ENCODE data around the gene NRP1. TPM values are rescaled to one million over a fixed set of nuclear protein-coding genes. Genes with fewer than 3 reads are reported as not detected.
A peak's percentile ranks its signal among the peaks of the same experiment; 100 is the strongest.
"Not testable (repeated sequence)": the region's sequence is repeated elsewhere in the genome, so short reads cannot be mapped to it uniquely, and the experiment has no call there.

NRP1 gene
- total RNA-seq, 2 experiments from 2014 or later, result 0.19 to 0.44 TPM

DNA sequence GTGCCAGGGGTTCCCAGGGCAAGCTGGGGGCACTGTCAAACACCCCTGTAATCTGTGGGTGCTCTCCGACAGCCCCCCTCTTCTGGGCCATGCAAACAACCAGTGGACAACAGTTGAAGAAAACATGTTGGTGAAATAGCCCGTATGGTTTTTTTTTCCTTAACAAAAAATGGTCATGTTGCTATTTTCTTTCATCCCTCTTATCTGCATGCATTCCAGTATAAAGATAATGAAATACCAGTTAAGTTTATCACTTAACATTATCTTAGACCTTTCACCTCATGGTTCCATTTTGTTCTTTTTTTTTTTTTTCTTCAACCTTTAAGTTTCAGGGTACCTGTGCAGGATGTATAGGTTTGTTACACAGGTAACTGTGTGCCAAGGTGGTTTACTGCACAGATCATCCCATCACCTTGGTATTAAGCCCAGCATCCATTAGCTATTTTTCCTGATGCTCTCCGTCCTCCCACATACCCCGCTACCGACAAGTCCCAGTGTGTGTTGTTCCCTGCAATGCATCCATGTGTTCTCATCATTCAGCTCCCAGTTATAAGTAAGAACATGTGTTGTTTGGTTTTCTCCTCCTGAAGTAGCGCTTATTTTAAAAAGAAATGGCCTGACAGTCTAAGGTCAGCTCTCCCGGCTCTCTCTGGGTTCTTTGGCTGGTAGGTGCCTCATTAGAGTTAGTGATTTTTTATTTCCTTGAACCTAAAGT lies 110.1 kb downstream of the NRP1 start:
- no peak for DNase-seq
- Mint-ChIP-seq H3K36me3 (no peaks in the 10 kb centered on the region), H3K27me3 (peaks cover 5% of the 10 kb centered on the region), H3K27ac (no peak overlapping the region), H3K9me3 (no peaks in the 10 kb centered on the region), H3K4me3 (no peak overlapping the region), H3K4me1 (peaks cover 6% of the 10 kb centered on the region)

DNA sequence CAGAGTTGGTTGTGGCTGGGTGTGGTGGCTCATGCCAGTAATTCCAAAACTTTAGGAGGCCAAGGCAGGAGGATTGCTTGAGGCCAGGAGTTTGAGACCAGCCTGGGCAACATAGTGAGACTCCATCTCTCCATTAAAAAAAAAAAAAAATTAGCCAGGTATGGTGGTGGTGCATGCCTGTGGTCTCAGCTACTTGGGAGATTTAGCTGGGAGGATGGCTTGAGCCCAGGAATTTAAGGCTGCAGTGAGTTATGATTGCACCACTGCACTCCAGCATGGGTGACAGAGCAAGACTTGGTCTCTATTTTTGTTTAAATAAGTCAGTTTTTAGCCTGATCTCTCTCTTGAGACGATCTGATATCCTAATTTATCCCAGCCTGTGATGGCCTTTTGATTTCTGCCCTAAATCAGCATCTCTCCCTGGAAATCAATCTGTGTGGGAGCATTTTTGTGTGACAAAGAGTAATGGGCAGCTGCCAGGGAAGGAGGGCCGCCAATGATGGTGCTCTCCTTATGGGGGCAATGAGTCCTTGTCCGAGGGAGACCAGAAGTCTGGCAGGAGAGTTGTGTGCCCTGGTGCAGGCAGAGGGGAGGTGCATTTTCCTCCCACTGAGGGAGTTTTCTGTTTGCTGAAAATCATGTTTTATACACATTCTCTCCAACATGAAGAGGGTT lies 111.0 kb downstream of the NRP1 start:
- peaks cover 6% of the 10 kb centered on the region for H3K4me1 Mint-ChIP-seq
- H3K9me3 Mint-ChIP-seq, result no peaks in the 10 kb centered on the region
- H3K27ac Mint-ChIP-seq, result no peak overlapping the region

DNA sequence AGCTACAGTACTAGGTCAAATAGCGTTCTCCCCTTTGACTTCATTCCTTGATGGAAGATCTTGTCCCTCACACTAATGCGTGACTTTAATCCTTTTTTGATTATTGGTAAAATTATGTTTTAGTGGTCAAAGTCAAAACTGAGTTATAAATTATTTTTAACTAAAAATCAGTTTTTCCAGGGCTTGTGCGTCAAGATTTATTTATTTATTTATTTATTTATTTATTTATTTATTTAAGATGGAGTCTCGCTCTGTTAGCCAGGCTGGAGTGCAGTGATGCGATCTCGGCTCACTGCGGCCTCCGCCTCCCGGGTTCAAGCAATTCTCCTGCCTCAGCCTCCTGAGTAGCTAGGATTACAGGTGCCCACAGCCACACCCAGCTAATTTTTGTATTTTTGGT lies 112.2 kb downstream of the NRP1 start:
- H3K4me3 Mint-ChIP-seq, DNase-seq, H3K4me1 Mint-ChIP-seq, H3K36me3 Mint-ChIP-seq, H3K9me3 Mint-ChIP-seq, H3K27me3 Mint-ChIP-seq, H3K27ac Mint-ChIP-seq: not testable (repeated sequence)

More for the DNA sequence above, 111.0 kb downstream of the NRP1 start:
- no peaks in the 10 kb centered on the region for H3K27me3 Mint-ChIP-seq
- H3K4me3 Mint-ChIP-seq, result no peak overlapping the region
- H3K36me3 Mint-ChIP-seq, result no peaks in the 10 kb centered on the region
- no peak for DNase-seq

GRCh38 chr10:33217854-33218253 lies 116.6 kb downstream of the NRP1 start:
- Mint-ChIP-seq H3K4me1 (peaks cover 6% of the 10 kb centered on the region), H3K4me3 (no peak overlapping the region), H3K36me3 (peaks cover 2% of the 10 kb centered on the region), H3K9me3 (no peaks in the 10 kb centered on the region), H3K27ac (no peak overlapping the region), H3K27me3 (no peaks in the 10 kb centered on the region)
- DNase-seq, result no peak

DNA sequence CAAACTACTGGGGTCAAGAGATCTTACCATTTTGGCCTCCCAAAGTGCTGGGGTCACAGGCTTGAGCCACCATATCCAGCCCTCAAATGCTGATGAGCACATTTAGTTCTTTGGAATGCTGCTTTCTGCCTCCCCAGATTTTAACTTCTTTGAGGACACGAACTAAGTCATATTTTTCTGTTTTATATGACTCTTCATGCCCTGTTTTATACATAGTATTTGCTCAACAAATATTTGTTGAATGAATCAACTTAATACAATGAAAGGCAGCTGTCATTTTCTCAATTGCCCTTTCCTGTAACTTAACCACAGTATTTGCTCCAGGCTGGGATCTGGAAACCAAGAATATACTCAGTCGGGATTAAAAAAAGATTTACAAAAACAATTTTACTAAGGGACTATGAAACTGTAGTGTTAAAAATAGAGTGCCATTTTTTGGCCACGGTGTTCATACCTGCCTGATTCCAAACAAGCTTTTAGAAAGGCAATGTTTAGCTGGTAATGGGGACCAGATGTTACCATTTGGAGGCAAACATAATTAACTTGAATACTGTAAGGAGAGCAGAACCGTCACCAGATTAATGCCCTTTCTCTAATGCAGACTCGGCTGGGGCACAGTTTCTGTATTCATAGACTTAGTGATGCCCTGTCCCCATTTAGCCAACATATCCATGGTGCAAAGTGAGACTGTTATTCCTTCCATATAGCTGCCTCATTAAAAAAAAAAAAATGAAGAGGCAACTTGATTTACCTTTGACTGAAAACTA lies 117.6 kb downstream of the NRP1 start:
- no peak overlapping the region for H3K4me3 Mint-ChIP-seq
- H3K4me1 Mint-ChIP-seq, result peaks cover 9% of the 10 kb centered on the region
- no peak for DNase-seq
- H3K27me3 Mint-ChIP-seq, result no peaks in the 10 kb centered on the region
- no peaks in the 10 kb centered on the region for H3K9me3 Mint-ChIP-seq
- peaks cover 2% of the 10 kb centered on the region for H3K36me3 Mint-ChIP-seq
- no peak overlapping the region for H3K27ac Mint-ChIP-seq

DNA sequence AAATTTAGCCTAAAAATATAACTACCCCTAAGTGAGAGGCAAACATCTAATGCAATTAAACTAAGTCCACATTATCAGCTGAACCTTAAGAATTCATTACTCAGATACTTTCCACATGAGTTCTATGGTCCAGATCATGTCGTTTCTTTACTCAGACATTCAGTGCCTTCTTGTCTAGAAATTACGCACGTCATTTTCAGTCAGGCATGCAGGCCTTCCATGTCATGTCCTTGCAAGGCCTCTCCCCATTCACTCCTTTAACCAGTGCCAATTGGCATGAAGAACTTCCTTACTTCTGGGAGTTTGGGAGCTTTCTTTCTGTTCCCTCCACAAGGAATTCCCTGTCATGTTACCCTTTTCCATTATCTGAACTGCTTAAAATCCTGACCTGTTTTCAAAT lies 118.8 kb downstream of the NRP1 start:
- peaks cover 2% of the 10 kb centered on the region for H3K36me3 Mint-ChIP-seq
- no peaks in the 10 kb centered on the region for H3K9me3 Mint-ChIP-seq
- no peak overlapping the region for H3K4me3 Mint-ChIP-seq
- DNase-seq, result no peak
- peaks cover 16% of the 10 kb centered on the region for H3K4me1 Mint-ChIP-seq
- no peaks in the 10 kb centered on the region for H3K27me3 Mint-ChIP-seq
- H3K27ac Mint-ChIP-seq, result no peak overlapping the region

- peaks cover 2% of the 10 kb centered on the region for H3K36me3 Mint-ChIP-seq
- no peaks in the 10 kb centered on the region for H3K9me3 Mint-ChIP-seq
- no peak overlapping the region for H3K27ac Mint-ChIP-seq
- peaks cover 16% of the 10 kb centered on the region for H3K4me1 Mint-ChIP-seq
- no peaks in the 10 kb centered on the region for H3K27me3 Mint-ChIP-seq
- DNase-seq, result no peak
- no peak overlapping the region for H3K4me3 Mint-ChIP-seq
Measured at GRCh38 chr10:33215154-33215553, 119.3 kb downstream of the NRP1 start.

GRCh38 chr10:33214174-33214573 lies 120.3 kb downstream of the NRP1 start:
- H3K27me3 Mint-ChIP-seq, result no peaks in the 10 kb centered on the region
- no peaks in the 10 kb centered on the region for H3K9me3 Mint-ChIP-seq
- no peak overlapping the region for H3K4me3 Mint-ChIP-seq
- peaks cover 16% of the 10 kb centered on the region for H3K4me1 Mint-ChIP-seq
- H3K36me3 Mint-ChIP-seq, result peaks cover 2% of the 10 kb centered on the region
- no peak for DNase-seq
- H3K27ac Mint-ChIP-seq, result peak overlapping the region; percentile 14

GRCh38 chr10:33212061-33212748 lies 122.3 kb downstream of the NRP1 start:
- no peaks in the 10 kb centered on the region for H3K9me3 Mint-ChIP-seq
- no peak overlapping the region for H3K4me3 Mint-ChIP-seq
- H3K27me3 Mint-ChIP-seq, result no peaks in the 10 kb centered on the region
- no peak for DNase-seq
- H3K4me1 Mint-ChIP-seq, result peaks cover 16% of the 10 kb centered on the region
- H3K36me3 Mint-ChIP-seq, result peaks cover 2% of the 10 kb centered on the region
- H3K27ac Mint-ChIP-seq, result no peak overlapping the region

DNA sequence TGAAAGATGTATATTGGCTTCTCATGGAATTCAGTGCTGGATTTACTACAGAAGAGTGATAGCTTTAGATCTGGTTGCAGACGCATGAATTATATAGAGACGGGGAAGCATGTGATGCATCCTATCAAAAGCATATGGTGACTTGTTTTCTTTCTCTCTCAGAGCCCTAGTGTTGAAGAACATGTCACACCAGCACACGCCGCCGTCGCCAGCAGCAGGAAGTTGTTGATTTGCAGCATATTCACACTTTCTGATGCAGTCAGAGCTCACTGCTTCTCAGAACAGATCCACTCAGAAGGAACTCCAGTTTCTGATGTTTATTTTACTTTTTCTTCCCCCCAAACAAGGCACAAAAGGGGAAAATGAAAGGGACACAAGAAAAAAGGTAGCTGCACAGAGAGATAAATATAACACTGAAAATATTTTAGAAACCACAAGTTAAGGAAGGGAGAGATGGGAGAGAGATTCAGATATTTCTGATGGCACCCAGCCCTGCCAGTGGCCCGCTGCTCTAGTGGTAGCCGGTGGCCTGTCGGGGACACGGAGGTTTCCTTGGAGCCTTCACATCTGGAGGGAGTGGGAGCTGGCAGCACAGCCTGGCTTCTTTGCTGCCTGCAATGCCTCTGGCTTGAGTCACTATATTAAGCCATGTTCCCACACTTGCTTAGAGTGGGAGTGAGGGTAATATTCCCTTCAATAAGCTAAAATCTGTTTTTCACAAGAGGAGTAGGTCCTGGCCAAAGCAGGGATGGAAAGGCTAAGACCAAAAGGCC lies 123.2 kb downstream of the NRP1 start:
- peaks cover 2% of the 10 kb centered on the region for H3K36me3 Mint-ChIP-seq
- DNase-seq, result no peak
- H3K4me3 Mint-ChIP-seq, result no peak overlapping the region
- H3K4me1 Mint-ChIP-seq, result peaks cover 16% of the 10 kb centered on the region
- H3K27ac Mint-ChIP-seq, result no peak overlapping the region
- no peaks in the 10 kb centered on the region for H3K27me3 Mint-ChIP-seq
- no peaks in the 10 kb centered on the region for H3K9me3 Mint-ChIP-seq

- Mint-ChIP-seq H3K4me3 (no peak overlapping the region), H3K9me3 (no peaks in the 10 kb centered on the region), H3K27me3 (no peaks in the 10 kb centered on the region), H3K36me3 (peaks cover 2% of the 10 kb centered on the region), H3K27ac (no peak overlapping the region), H3K4me1 (peaks cover 16% of the 10 kb centered on the region)
- DNase-seq, result no peak
Measured at GRCh38 chr10:33209802-33210201, 124.7 kb downstream of the NRP1 start.

DNA sequence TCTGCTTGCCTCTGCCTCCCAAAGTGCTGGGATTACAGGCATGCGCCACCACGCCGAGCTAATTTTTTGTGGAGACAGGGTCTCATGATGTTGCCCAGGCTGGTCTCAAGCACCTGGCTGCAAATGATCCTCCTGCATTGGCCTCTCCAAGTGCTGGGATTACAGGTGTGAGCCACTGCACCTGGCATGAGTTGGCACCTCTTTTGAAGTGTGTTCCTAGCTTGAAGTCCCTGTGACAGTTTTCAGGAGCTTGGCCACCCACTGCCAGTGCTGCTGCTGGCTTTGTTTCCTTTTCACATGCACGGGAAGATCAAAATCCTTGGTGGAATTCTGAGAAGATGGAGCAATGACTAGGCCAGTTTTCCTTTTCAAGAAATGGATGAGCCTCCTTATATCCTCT lies 126.3 kb downstream of the NRP1 start:
- DNase-seq, result no peak
- H3K4me1 Mint-ChIP-seq, result peaks cover 9% of the 10 kb centered on the region
- H3K9me3 Mint-ChIP-seq, result no peaks in the 10 kb centered on the region
- H3K36me3 Mint-ChIP-seq, result no peaks in the 10 kb centered on the region
- H3K4me3 Mint-ChIP-seq, result no peak overlapping the region
- H3K27me3 Mint-ChIP-seq, result no peaks in the 10 kb centered on the region
- no peak overlapping the region for H3K27ac Mint-ChIP-seq

- H3K4me1 Mint-ChIP-seq, result peaks cover 5% of the 10 kb centered on the region
- no peak overlapping the region for H3K4me3 Mint-ChIP-seq
- H3K27me3 Mint-ChIP-seq, result no peaks in the 10 kb centered on the region
- no peaks in the 10 kb centered on the region for H3K9me3 Mint-ChIP-seq
- DNase-seq, result no peak
- no peak overlapping the region for H3K27ac Mint-ChIP-seq
- no peaks in the 10 kb centered on the region for H3K36me3 Mint-ChIP-seq
Measured at GRCh38 chr10:33204031-33204430, 130.4 kb downstream of the NRP1 start.

DNA sequence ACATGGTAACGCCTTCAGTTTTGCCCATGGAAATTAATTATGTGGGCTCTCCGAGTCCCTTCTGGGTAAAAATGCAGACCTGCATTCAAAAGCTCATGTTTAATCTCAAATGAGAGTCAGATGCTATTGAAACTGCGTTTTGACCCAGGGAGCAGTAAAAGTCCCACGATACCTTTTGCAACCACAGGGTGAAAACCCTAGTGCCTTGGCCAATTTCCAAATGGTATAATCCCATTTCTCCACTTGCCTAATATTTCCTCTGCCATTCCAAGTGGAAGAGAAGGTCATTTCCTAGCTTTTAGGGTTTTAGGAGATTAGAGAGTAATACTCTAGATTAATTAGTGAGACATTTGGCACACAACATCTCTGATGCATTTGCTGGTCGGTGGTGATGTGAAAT lies 132.5 kb downstream of the NRP1 start:
- H3K36me3 Mint-ChIP-seq, result no peaks in the 10 kb centered on the region
- no peaks in the 10 kb centered on the region for H3K27me3 Mint-ChIP-seq
- DNase-seq, result no peak

More for the DNA sequence above, 132.5 kb downstream of the NRP1 start:
- Mint-ChIP-seq H3K4me3 (no peak overlapping the region), H3K4me1 (peaks cover 5% of the 10 kb centered on the region), H3K9me3 (no peaks in the 10 kb centered on the region), H3K27ac (no peak overlapping the region)

All from activated naive CD8-positive, alpha-beta T cell treated with anti-CD3 and anti-CD28 coated beads for 36 hours (primary cell).